Neural crest cell (in vitro differentiated cells): ENCODE data around the gene ANGPT4. TPM values are rescaled to one million over a fixed set of nuclear protein-coding genes. Genes with fewer than 3 reads are reported as not detected.

Source experiments
- DNase-seq: peaks from one replicate; pipeline ENCODE4 v3.0.0; 2021; ENCODE audit warnings: low read depth, mixed read lengths, low spot score
- H3K27ac Mint-ChIP-seq: one replicate; pipeline ENCODE4 v1.8.0; 2021; ENCODE audit warnings: mild to moderate bottlenecking, mixed read lengths; ENCODE audit not compliant: unreplicated experiment
- H3K27me3 Mint-ChIP-seq: 2 replicates; pipeline ENCODE4 v1.8.0; 2021; ENCODE audit warnings: low read depth, mild to moderate bottlenecking, mixed read lengths
- H3K36me3 Mint-ChIP-seq: 2 replicates; pipeline ENCODE4 v1.8.0; 2021; ENCODE audit warnings: low read depth, mild to moderate bottlenecking, mixed read lengths
- H3K4me1 Mint-ChIP-seq: 2 replicates; pipeline ENCODE4 v1.8.0; 2021; ENCODE audit warnings: mixed read lengths
- H3K4me3 Mint-ChIP-seq: one replicate; pipeline ENCODE4 v1.8.0; 2021; ENCODE audit warnings: mild to moderate bottlenecking, mixed read lengths
- H3K9me3 Mint-ChIP-seq: 2 replicates; pipeline ENCODE4 v1.8.0; 2021; ENCODE audit warnings: mixed read lengths
- total RNA-seq: library from RNA; stranded (reverse); gene quantifications from 2 replicates; pipeline ENCODE4 v1.2.1, GENCODE V29; 2021
- TF ChIP-seq, protein P1 (sequence below): fragments of 200-600 bp; sonication (generic); conservative IDR thresholded peaks from 2 replicates; pipeline ENCODE4 v1.5.0; 2021; ENCODE audit warnings: antibody characterized with exemption, mild to moderate bottlenecking

The ANGPT4 gene
- total RNA-seq, 1 donor from 2014 or later = 0.07 TPM

GRCh38 chr20:946826-947225, 30.7 kb upstream of the ANGPT4 start:
- DNase-seq = no peak
- Mint-ChIP-seq H3K4me1 (no peaks in the 10 kb centered on the region), H3K27me3 (peaks cover 57% of the 10 kb centered on the region), H3K36me3 (no peaks in the 10 kb centered on the region), H3K4me3 (no peak overlapping the region), H3K9me3 (no peaks in the 10 kb centered on the region), H3K27ac (no peak overlapping the region)
- TF ChIP-seq, protein P1, sequence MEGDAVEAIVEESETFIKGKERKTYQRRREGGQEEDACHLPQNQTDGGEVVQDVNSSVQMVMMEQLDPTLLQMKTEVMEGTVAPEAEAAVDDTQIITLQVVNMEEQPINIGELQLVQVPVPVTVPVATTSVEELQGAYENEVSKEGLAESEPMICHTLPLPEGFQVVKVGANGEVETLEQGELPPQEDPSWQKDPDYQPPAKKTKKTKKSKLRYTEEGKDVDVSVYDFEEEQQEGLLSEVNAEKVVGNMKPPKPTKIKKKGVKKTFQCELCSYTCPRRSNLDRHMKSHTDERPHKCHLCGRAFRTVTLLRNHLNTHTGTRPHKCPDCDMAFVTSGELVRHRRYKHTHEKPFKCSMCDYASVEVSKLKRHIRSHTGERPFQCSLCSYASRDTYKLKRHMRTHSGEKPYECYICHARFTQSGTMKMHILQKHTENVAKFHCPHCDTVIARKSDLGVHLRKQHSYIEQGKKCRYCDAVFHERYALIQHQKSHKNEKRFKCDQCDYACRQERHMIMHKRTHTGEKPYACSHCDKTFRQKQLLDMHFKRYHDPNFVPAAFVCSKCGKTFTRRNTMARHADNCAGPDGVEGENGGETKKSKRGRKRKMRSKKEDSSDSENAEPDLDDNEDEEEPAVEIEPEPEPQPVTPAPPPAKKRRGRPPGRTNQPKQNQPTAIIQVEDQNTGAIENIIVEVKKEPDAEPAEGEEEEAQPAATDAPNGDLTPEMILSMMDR = no peak

GRCh38 chr20:945841-946240, 29.7 kb upstream of the ANGPT4 start:
- DNase-seq = no peak
- Mint-ChIP-seq H3K36me3 (no peaks in the 10 kb centered on the region), H3K4me1 (no peaks in the 10 kb centered on the region), H3K27ac (no peak overlapping the region), H3K4me3 (no peak overlapping the region), H3K27me3 (peaks cover 57% of the 10 kb centered on the region), H3K9me3 (no peaks in the 10 kb centered on the region)
- TF ChIP-seq, protein P1 = no peak

GRCh38 chr20:944774-945410, 28.8 kb upstream of the ANGPT4 start:
- Mint-ChIP-seq H3K4me1 (no peaks in the 10 kb centered on the region), H3K27ac (no peak overlapping the region), H3K4me3 (no peak overlapping the region), H3K9me3 (no peaks in the 10 kb centered on the region), H3K27me3 (peaks cover 63% of the 10 kb centered on the region), H3K36me3 (no peaks in the 10 kb centered on the region)
- TF ChIP-seq, protein P1 = no peak
- DNase-seq = no peak

GRCh38 chr20:944148-944547, 28.0 kb upstream of the ANGPT4 start:
- Mint-ChIP-seq H3K4me3 (no peak overlapping the region), H3K27me3 (peaks cover 59% of the 10 kb centered on the region), H3K4me1 (no peaks in the 10 kb centered on the region), H3K9me3 (no peaks in the 10 kb centered on the region), H3K36me3 (no peaks in the 10 kb centered on the region), H3K27ac (no peak overlapping the region)
- DNase-seq = no peak
- TF ChIP-seq, protein P1 = no peak

- Mint-ChIP-seq H3K27ac (no peak overlapping the region), H3K9me3 (no peaks in the 10 kb centered on the region), H3K36me3 (no peaks in the 10 kb centered on the region), H3K27me3 (peaks cover 44% of the 10 kb centered on the region), H3K4me1 (no peaks in the 10 kb centered on the region), H3K4me3 (no peak overlapping the region)
- TF ChIP-seq, protein P1 = no peak
- no peak for DNase-seq
Observed at GRCh38 chr20:942611-943010, 26.5 kb upstream of the ANGPT4 start.
